ENCODE results near the gene NELL2.

DNA sequence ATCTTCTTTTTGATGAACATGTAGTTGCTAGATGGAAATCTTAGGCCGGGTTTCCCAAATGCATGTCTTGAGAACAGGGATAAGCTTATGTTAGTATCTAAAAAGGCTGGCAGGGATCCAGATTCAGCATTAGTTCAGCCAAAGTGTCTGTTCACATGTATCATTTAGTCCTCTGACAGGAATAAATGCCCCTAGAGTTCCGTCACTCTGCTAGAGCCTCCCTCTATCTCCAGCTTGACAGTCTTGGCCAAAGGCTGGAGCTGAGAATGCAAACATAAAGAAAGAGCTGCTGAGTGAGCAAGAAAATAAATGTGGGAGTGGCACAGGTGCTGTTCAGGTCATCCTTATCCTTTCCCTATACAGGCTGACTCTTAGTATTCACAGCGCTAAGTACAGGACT lies 13.8 kb upstream of the NELL2 start:
- TF ChIP-seq, protein P1, sequence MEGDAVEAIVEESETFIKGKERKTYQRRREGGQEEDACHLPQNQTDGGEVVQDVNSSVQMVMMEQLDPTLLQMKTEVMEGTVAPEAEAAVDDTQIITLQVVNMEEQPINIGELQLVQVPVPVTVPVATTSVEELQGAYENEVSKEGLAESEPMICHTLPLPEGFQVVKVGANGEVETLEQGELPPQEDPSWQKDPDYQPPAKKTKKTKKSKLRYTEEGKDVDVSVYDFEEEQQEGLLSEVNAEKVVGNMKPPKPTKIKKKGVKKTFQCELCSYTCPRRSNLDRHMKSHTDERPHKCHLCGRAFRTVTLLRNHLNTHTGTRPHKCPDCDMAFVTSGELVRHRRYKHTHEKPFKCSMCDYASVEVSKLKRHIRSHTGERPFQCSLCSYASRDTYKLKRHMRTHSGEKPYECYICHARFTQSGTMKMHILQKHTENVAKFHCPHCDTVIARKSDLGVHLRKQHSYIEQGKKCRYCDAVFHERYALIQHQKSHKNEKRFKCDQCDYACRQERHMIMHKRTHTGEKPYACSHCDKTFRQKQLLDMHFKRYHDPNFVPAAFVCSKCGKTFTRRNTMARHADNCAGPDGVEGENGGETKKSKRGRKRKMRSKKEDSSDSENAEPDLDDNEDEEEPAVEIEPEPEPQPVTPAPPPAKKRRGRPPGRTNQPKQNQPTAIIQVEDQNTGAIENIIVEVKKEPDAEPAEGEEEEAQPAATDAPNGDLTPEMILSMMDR (IDR thresholded peaks at IDR 0.05), result no peak
- no peak for TF ChIP-seq POLR2A (IDR thresholded peaks at IDR 0.05)

Measured in esophagus squamous epithelium (tissue), 4 donors.